ENCODE results near the gene BFSP1.

BFSP1 gene

GRCh38 chr20:17453592-17453991, 77.6 kb downstream of the BFSP1 start (continued):
- TF ChIP-seq ZNF202 (tag by site-specific recombination; IDR thresholded peaks at IDR 0.05; ENCODE audit: borderline replicate concordance), result no peak
- no peak for TF ChIP-seq ZXDB (tag by site-specific recombination; IDR thresholded peaks at IDR 0.05)

GRCh38 chr20:17452441-17452840, 78.7 kb downstream of the BFSP1 start:
- ChIA-PET POLR2A (no interaction called here), CTCF (no interaction called here)
- H3K36me3 ChIP-seq (ENCODE audit: control insufficient read depth in 2 of 2, insufficient read depth in 1 of 2, low read length in 2 of 2), result no peaks in the 10 kb centered on the region
- H3K9me3 ChIP-seq (ENCODE audit: control insufficient read depth, insufficient read depth, low read depth, low read length), result no peaks in the 10 kb centered on the region
- H3K4me3 ChIP-seq (ENCODE audit: low read depth, low read length), result no peak overlapping the region
- H3K4me1 ChIP-seq (ENCODE audit: control insufficient read depth, insufficient read depth, low read length), result no peaks in the 10 kb centered on the region
- no peak overlapping the region for H3K27ac ChIP-seq (ENCODE audit: extremely low read depth, low read depth, low read length)
- TF ChIP-seq PRDM4 (tag by site-specific recombination; IDR thresholded peaks at IDR 0.05) (no peak), MYNN (tag by site-specific recombination; IDR thresholded peaks at IDR 0.05; ENCODE audit: borderline replicate concordance) (no peak), ZNF677 (tag by site-specific recombination; IDR thresholded peaks at IDR 0.05) (no peak), ZNF626 (tag by site-specific recombination; IDR thresholded peaks at IDR 0.05) (no peak), SP2 (tag by site-specific recombination; IDR thresholded peaks at IDR 0.05) (no peak), SP3 (tag by site-specific recombination; IDR thresholded peaks at IDR 0.05) (no peak), KLF16 (tag by site-specific recombination; IDR thresholded peaks at IDR 0.05) (no peak), ZNF140 (tag by site-specific recombination; IDR thresholded peaks at IDR 0.05) (no peak), ZNF701 (tag by site-specific recombination; IDR thresholded peaks at IDR 0.05) (no peak), ZNF785 (tag by site-specific recombination; IDR thresholded peaks at IDR 0.05) (no peak), ZNF394 (tag by site-specific recombination; IDR thresholded peaks at IDR 0.05; ENCODE audit: borderline replicate concordance) (no peak), KLF8 (tag by site-specific recombination; IDR thresholded peaks at IDR 0.05) (no peak), ZNF777 (tag by site-specific recombination; IDR thresholded peaks at IDR 0.05; ENCODE audit: borderline replicate concordance) (no peak)

GRCh38 chr20:17449031-17449430, 82.1 kb downstream of the BFSP1 start:
- H3K9me3 ChIP-seq (ENCODE audit: control insufficient read depth, insufficient read depth, low read depth, low read length), result no peaks in the 10 kb centered on the region
- POLR2A ChIA-PET, result no interaction called here
- no peaks in the 10 kb centered on the region for H3K4me1 ChIP-seq (ENCODE audit: control insufficient read depth, insufficient read depth, low read length)
- H3K4me3 ChIP-seq (ENCODE audit: low read depth, low read length), result no peak overlapping the region
- CTCF ChIA-PET, result interaction anchor here (0.5 to 0.6 kb wide), 2 partner anchors 16 to 645 kb away, joined by 3 read pairs; no protein-coding TSS in a partner anchor
- no peak overlapping the region for H3K27ac ChIP-seq (ENCODE audit: extremely low read depth, low read depth, low read length)
- no peaks in the 10 kb centered on the region for H3K36me3 ChIP-seq (ENCODE audit: control insufficient read depth in 2 of 2, insufficient read depth in 1 of 2, low read length in 2 of 2)
- no peak for TF ChIP-seq ZNF114 (tag by site-specific recombination; IDR thresholded peaks at IDR 0.05)
- TF ChIP-seq FEZF1 (tag by site-specific recombination; IDR thresholded peaks at IDR 0.05), result no peak
- TF ChIP-seq ZSCAN16 (tag by site-specific recombination; IDR thresholded peaks at IDR 0.05), result no peak
- TF ChIP-seq ZFP41 (tag by site-specific recombination; IDR thresholded peaks at IDR 0.05; ENCODE audit: borderline replicate concordance), result no peak

- ChIA-PET CTCF (interaction anchor here (0.5 kb wide), 1 partner anchor 18 kb away, joined by 4 read pairs; no protein-coding TSS in a partner anchor), POLR2A (no interaction called here)
- H3K36me3 ChIP-seq (ENCODE audit: control insufficient read depth in 2 of 2, insufficient read depth in 1 of 2, low read length in 2 of 2), result no peaks in the 10 kb centered on the region
- no peaks in the 10 kb centered on the region for H3K9me3 ChIP-seq (ENCODE audit: control insufficient read depth, insufficient read depth, low read depth, low read length)
- no peaks in the 10 kb centered on the region for H3K4me1 ChIP-seq (ENCODE audit: control insufficient read depth, insufficient read depth, low read length)
- no peak overlapping the region for H3K27ac ChIP-seq (ENCODE audit: extremely low read depth, low read depth, low read length)
- H3K4me3 ChIP-seq (ENCODE audit: low read depth, low read length), result no peak overlapping the region
- TF ChIP-seq CTCF (tag by site-specific recombination; IDR thresholded peaks at IDR 0.05) (no peak), ZNF561 (tag by site-specific recombination; IDR thresholded peaks at IDR 0.05; ENCODE audit: borderline replicate concordance) (no peak), ZNF558 (tag by site-specific recombination; IDR thresholded peaks at IDR 0.05) (no peak), ZNF239 (tag by site-specific recombination; IDR thresholded peaks at IDR 0.05) (no peak), ZNF48 (tag by site-specific recombination; IDR thresholded peaks at IDR 0.05) (no peak), MYNN (tag by site-specific recombination; IDR thresholded peaks at IDR 0.05; ENCODE audit: borderline replicate concordance) (no peak), ZNF623 (tag by site-specific recombination; IDR thresholded peaks at IDR 0.05) (no peak), ZNF280D (tag by site-specific recombination; IDR thresholded peaks at IDR 0.05) (no peak)
Observed at GRCh38 chr20:17448071-17448470, 83.1 kb downstream of the BFSP1 start.
